H1 (cell line): ENCODE data around the gene MGLL. TPM values are rescaled to one million over a fixed set of nuclear protein-coding genes. Genes with fewer than 3 reads are reported as not detected.

Experiments
- USF2 ChIP-seq: IDR thresholded peaks from 2 replicates; pipeline ENCODE4 v1.6.1; 2011; ENCODE audit warnings: low read length, improper control_type of control experiment
- polyA plus RNA-seq, 7 experiments: library from polyadenylated mRNA; depleted of rRNA in 3 of 7; stranded (reverse) in 5 of 7; unstranded in 2 of 7; fragments of >200 nt in 5 of 7; fragments of 200-250 nt in 2 of 7; gene quantifications; 1 replicate in 5 of 7; 2 replicates in 1 of 7; 4 replicates in 1 of 7; pipeline versions ENCODE4 v1.2.1 to v1.2.3, GENCODE V29; 2011 to 2013; ENCODE audit warnings: missing spikeins in 2 of 7, mixed read lengths in 2 of 7
- total RNA-seq: library from RNA; stranded (reverse); fragmentation: NEBNext Ultra II Directional; extraction: Animal tissue kit (Norgen Biotek cat#: 25700); gene quantifications from 2 replicates; pipeline ENCODE4 v1.2.1, GENCODE V29; 2021

MGLL gene
- total and polyA plus RNA-seq, 2 of the 8 experiments (the other 6 are each of a cell fraction or from before 2014, with no cell fraction given), result 0.05 to 0.34 TPM

GRCh38 chr3:127694467-127695215, 127.7 kb downstream of the MGLL start (continued):
- TF ChIP-seq USF2, result no peak
